HG03457 (cell line): ENCODE data around the gene ZFP62.

Experiments used
- ATAC-seq: cut with Tn5 transposase; IDR thresholded peaks from one replicate; pipeline ENCODE4 v1.9.1; 2021; ENCODE audit warnings: moderate number of reproducible peaks; ENCODE audit not compliant: unreplicated experiment

Gene ZFP62

DNA sequence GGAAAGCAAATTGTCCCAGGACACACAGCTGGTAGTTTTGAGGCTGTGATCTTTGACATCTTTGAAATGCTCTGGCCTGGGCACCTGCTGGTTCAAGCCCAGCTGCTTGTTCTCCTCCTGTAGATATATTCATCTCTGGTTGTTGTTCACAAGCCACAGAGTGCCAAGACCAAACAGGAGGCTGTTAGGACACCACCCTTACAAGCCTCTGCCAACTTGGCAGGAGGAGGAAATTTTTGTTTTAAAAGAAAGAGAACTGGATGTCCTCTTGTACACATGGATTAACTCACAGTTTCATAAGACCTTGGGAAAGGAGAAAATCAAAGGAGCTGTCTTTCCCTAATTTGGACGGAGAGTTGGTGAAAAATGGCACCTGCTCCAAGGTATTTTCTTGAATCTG, 8.5 kb upstream of the ZFP62 start:
- no peak for ATAC-seq

DNA sequence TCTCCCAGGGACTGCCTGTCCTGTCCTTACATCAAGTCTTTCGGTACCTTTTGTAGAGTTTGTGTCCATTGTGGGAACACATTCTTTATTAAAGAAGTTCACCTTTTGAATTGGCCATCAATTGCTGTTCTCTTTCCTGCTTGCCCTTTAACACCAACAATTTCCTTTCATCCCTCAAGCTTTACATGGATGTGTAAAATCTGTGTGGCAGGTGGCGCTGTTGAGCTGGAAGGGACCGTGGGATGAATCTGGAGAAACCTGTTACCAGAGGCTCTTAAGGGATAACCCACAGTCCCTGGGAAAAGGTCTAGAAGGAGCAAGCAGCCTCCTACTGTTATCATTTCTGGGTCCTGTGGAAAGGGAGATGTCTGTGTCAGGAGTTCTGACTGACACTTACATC, 7.9 kb upstream of the ZFP62 start:
- ATAC-seq = no peak

DNA sequence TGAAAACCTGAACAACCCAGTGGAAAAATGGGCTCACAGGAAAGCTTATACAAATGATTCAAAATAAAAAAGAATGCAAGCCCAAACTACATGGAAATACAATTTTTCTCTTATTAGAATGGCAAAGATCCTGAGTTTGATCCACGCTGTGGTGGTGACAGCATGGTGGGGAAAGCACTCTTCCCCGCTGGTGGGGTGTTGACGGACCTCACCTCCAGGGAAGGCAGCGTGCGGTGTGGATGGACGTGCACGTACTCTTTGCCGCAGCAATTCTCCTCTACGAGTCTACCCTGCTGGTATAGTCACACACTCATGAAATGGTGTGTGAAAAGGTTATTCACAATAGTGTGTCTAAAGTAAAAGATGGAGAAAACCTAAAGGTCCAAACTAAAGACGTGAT, 5.9 kb upstream of the ZFP62 start:
- no peak for ATAC-seq

DNA sequence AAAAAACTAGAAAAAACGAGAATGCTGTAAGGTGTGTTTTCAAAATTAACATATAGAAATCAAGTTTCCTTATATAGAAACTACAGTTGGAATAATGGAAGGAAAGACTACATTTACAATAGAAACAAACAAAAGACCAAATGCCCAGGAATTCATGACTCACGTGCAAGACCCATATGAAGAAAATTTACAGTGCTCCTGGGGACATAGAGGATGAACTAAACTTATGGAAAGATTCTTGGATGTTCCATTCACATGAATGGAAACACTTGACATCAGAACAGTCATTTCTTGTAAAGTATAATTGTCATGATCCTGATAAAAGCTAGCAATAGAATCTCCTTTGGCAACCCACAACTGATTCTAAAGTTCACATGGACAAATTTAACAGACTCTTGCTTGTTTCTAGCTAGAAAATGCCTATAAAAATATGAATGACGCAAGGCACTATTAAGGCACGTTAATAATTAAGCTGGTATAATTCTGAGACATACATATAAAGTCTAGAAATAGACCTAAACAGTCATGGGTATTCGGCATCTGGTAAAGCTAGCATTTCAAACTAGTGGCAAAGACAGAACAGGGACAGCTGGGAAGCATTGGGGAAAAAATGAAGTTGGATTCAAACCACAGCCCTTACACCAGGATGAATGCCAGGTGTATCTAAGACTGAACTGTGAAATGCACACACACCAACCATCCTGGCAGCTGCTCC, 5.1 kb upstream of the ZFP62 start:
- no peak for ATAC-seq

DNA sequence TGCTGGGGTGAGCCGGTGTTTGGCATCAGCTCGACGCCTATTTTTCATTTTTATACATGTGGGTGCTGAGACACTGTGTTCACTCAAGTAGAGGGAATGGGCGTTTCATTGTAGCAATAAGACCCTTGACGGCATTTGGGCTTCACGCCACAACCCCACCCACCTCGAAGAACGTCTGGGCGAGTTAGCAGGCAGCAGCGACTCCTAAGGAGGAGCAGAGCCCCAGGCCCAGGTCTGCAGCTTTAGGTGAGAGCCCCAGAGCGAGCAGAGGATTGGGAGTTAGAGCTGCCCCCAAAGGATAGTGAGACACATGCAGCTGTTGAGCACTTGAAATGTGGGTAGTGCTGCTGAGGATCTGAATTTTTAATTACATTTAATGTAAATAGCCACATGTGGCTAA, 1.6 kb upstream of the ZFP62 start:
- no peak for ATAC-seq

DNA sequence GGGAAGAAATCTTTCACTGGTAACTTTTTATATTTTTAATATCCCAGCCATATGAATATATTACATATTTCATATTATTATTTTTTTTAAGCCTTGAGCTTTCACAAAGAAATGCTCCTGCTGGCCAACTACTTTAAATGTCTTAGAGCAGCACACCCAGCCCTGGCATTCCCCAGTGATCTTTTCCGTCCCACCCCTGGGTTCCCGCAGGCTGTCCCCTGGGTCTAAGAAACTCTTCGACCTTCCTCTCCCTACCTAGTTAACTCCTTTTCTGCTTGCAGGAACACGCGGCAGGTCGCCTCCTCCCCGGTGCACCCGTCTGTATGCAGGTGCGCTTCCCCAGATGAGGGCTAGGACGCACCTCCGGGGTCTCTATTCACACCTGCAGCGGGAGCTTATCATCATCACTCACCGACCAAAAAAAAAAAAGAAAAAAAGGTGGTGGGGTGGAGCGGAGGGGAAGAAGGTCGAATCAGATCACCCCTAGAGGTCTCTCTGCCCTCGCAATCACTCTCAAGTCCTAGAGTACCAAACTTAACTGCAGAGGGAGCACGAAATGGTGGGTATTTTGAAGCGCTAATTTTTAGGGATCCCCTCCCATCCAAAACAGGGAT, 696 bp downstream of the ZFP62 start:
- peak; percentile 24 for ATAC-seq

DNA sequence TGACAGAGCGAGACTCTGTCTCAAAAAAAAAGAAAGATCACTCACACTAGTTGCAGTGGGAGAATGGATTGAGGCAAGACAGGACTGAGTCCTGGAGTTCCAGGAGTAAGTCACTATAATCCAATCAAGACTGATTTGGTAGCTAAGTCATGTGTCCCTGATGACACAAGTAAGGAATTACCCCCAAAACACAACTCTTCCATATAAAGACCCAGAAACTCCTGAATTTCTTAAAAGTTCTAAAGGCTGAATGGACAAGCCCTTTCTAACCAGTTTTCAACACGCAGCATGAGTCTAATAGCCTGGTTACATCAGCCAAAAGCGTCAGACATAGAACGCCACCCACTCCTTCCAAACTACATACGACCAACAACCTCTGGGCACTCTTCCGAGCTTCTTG, 2.5 kb downstream of the ZFP62 start:
- no peak for ATAC-seq

DNA sequence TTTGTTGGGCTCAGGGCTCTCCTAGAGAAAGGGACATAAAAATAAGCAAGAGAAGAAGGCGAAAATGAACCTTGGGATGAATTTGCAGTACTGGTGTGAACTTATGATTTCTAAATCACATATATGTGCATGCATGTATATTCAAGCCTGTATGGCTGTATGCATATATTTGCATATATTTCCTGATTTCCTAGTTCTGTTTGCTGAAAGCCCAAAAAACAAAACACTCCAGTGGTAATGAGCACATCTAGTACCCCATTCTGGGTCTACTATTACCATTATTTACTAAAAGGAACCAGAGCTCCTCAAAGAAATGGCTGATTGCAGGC, 7.3 kb downstream of the ZFP62 start:
- ATAC-seq = no peak

DNA sequence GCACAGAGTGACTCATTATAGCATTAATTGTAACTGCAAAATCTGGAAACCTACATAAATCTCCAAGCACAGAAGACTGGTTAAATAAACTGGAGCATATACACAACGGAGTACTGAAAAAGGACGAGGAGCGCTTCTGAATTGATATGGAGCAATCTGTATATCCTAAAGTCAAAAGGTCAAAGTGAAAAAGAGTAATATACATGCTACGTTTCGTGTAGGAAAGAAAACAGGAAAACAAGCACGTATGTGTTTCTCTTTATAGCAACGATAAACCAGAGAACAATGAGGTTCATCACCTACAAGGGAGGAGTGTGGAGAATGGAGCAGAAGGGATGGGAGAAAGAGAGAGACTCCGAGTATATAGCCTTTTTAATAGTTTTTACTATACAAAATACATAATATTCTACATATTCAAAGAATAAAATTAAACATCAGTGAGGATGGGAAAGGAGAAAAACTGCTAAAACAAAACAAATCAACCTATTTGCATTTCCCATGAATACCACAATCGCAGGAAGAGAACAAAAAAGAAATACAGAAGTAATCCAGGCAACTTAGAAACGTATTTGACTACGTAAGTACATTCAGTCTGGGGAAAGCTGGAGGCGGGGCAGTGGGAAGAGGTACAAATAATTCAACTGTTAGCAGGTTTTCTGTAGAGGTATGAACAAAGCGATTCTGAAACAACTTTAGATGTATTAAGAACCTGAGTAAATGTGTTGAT, 7.8 kb downstream of the ZFP62 start:
- no peak for ATAC-seq

DNA sequence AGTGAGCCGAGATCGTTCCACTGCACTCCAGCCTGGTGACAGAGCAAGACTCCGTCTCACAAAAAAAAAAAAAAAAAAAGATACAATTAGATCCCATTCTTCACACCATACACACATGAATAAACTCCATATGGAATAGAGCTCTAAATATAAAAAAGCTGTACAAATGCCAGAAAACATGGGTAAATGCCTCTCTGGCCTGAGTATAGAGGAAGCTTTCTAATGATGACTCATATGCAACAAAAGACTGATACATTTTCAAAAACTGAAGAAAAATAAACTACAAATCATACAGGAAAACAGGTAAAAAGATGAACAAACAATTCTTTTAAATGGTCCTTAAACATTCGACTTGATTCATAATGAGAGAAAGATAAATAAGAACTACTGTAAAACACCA, 8.6 kb downstream of the ZFP62 start:
- ATAC-seq = no peak

DNA sequence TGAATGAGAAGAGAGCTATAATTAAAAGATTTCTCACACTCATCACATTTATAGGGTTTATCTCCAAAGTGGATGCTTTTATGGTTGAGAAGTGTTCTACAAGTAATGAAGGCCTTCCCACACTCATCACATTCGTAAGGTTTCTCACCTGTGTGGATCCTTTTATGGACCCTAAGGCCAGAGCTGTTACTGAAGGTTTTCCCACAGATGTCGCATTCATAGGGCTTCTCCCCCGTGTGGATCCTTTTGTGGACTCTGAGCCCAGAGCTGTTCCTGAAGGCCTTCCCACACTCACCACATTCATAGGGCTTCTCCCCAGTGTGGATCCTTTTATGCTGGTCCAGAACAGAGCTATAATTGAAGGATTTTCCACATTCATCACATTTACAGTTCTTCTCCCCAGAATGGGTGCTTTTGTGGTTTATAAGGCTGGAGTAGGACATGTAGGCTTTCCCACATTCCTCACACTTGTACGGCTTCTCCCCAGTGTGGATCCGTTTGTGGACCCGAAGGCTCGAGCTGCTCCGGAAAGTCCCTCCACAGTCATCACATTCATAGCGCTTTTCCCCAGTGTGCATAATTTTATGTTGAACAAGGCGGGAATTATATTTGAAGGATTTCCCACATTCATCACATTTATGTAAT, 10.5 kb downstream of the ZFP62 start:
- ATAC-seq = no peak

DNA sequence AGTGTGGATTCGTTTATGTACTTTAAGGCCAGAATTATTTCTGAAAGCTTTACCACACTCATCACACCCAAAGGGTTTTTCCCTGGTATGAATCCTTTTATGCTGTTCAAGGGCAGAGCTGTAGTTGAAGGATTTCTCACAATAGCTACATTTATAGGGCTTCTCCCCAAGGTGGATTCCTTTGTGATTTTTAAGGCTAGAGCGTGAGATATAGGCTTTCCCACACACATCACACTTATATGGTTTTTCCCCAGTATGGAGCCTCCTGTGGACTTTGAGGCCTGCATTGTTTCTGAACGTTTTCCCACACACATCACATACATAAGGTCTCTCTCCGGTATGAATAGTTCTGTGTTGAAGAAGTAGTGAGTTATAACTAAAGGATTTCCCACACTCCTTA, 11.2 kb downstream of the ZFP62 start:
- no peak for ATAC-seq

DNA sequence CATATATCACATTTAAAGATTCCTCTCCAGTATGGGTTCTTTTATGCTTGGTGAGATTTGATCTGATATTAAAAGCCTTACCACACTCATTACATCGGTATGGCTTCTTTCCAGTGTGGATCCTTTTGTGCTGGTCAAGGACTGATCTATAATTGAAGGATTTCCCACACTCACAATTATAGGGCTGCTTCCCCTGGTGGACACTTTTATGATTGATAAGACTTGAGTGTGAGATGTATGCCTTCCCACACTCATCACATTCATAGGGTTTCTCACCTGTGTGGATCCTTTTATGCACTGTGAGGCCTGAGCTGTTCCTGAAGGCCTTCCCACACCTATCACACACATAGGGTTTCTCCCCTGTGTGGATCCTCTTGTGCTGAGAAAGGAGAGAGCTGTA, 12.2 kb downstream of the ZFP62 start:
- ATAC-seq = no peak

DNA sequence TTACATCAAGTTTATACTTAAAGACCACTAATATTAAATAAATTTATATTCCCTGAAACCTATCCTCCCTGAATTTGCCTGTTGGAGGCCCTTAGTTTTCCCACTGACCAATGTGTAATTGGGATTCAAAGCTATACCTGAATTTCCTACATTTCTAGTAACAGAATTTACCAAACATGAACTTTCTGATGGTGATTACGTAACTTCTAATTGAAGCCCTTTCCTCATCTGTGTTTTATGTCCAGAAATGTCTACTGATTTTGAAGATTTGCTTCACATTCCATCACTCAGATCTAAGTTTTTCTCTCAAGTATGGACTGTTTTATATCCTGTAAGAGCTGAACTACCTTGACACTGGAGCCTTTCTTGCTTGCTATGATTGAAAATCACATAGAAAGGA, 12.8 kb downstream of the ZFP62 start:
- ATAC-seq = no peak

DNA sequence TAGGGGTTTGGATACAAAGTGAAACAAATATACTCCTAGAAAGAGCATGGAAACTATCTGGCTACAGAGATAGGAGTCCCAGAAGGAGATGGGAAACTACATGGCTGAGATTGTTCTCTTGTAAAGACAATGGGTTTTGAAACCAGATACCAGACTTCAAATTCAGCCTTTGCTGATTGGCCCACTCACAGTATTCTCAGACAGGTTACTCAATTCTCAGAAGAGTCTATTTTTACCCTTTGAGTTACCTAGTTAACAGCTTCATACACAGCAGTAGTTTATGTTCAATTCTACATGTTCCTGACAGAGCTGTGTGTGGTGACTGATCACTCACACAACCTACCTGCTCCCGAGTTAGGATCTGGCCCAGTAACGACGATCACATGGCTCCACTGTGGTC, 14.1 kb downstream of the ZFP62 start:
- ATAC-seq = no peak

DNA sequence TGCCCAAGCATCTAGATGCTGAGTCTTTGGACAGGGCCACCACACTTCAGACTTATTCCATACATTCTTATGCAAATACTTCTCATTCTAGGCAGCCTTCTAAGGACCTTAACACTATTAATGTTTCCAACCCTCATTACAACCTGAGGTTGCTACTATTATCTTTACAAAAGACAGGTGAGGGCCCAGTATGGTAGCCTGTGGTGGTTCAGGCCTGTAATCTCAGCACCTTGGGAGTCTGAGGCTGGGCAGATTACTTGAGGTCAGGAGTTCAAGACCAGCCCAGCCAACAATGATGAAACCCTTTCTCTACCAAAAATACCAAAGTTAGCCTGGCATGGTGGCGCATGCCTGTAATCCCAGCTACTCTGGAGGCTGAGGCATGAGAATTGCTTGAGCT, 16.2 kb downstream of the ZFP62 start:
- no peak for ATAC-seq

DNA sequence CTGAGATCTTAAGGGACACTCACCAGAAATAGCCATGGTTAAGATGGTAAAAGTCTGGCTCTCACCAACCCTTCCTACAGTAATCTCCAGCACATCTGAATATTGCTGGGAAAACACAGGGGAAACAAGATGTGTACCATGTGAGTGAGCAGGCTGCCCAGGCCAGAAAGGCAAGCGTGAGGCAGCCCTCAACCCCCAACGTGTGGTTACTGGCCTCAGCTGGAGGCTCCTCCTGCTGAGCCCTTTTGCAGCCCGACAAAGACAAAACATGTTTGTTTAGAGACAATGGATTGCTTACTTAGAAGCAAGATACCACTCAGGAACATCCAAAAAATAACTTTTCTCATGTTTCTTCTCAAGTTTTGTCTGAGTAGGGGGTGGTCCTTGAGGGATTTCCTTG, 16.6 kb downstream of the ZFP62 start:
- ATAC-seq = no peak

DNA sequence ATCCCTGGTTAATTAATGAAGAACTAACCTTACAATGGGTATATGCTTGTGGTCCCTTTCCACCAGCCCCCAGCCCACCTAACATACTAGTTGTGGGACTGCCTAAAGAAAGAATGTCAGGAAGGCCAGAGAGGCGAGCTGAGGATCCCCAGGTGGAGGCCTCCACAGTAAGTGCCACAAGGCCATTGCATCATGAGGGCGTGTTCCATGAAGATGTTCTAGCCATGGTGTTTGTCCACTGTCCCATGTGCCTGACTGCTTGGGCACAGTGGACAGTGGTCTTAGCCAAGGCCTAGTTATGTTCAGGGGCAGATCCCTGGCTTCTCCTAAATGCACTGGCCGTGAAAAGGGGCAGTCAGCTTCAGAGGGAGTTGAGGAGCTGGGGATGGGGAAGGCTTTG, 21.1 kb downstream of the ZFP62 start:
- ATAC-seq = no peak

DNA sequence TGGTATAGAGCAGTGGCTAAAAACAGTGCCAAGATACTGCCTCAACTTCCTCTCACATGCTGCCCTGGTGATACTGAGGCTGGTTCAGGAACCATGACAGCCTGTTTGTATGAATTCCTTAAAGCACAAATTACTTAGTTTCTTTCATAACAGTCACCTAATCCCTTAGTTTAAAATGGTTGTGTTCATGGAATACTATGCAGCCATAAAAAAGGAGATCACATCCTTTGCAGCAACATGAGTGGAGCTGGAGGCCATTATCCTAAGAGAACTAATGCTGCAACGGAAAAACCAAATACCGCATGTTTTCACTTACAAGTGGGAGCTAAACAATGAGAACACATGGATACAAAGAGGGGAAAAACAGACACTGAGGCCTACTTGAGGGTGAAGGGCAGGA, 21.8 kb downstream of the ZFP62 start:
- no peak for ATAC-seq

DNA sequence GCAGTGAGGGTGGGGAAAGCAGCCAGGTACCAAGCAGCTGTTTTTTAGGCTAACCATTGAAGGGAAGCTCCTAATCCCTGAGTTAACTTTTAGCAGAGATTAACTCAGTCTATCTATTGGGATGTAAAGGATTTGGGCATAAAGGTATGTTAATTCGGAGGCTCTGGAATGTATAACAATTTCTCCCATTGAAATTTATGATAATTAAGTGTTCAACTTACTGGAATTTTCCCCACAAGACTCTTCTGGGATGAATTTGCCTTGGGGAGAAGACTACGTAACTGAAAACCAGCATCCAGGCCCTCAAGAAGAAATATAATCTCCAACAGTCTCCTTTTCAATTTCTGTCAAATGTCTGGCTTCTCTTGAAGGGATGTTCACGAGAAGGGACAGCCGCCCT, 23.6 kb downstream of the ZFP62 start:
- ATAC-seq = no peak

DNA sequence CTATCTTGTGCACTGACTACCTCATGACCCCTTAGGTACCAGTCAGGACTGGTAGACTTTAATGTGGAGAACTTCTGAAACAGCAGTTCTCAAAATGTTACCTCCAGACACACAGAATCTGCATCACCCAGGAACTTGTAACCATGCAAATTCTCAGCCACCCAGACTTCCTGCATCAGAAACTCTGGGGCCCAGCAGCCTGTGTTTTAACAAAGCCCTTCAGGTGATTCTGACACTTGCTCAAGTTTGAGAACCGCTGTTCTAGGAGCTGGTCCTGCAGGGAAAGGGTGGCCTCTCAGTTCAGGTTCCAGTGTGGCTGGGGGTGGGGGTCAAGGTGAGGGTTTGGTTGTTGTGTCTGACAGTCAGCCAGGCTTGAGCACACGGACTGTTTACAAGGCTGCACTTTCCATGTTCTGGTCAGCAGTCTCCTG, 28.4 kb downstream of the ZFP62 start:
- peak; percentile 43 for ATAC-seq
